ENCODE data around the gene TMEM231. TPM values are rescaled to one million over a fixed set of nuclear protein-coding genes. Genes with fewer than 3 reads are reported as not detected.

TMEM231 gene
- total RNA-seq, 2 experiments from 2014 or later: 2.5 TPM

DNA sequence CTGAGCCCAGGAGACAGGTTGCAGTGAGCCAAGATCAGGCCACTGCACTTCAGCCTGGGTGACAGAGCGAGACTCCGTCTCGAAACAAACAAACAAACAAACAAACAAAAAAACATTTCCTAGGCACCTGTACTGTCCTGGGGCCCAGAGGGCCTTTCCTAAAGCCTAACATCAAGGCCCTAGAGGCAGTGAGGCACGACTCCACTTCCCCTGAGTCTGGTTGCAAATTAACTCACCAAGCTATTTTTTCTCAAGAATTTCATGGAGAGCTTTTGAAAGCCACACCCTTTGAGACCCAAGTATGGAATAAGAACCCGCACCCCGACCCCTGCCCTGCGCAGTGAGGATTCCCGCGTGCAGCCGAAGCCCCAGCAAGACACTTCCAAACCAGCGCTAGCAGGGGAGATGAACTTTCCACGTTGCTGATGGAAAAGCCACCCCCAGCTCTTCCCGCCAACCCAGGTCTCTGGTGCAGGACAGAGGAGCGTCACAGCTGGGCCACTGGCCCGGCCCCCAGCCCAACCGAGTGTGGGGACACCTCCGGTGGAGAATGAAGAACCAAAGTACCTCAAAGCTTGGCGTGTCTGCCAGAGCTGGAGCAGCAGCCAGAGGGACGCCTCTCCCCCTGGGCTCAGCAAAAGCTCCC, 21.4 kb downstream of the TMEM231 start:
- ChIA-PET CTCF (interaction anchor here (0.7 kb wide), 1 partner anchor 13 kb away, joined by 3 read pairs; no protein-coding TSS in a partner anchor), POLR2A (interaction anchor here (0.9 kb wide), 1 partner anchor 88 kb away, joined by 3 read pairs; no protein-coding TSS in a partner anchor)
- no peak for ATAC-seq (ENCODE audit: poor library complexity)
- Histone ChIP-seq H3K9me3 (ENCODE audit: control insufficient read depth in 1 of 2, insufficient read depth in 1 of 2, low read length in 2 of 2) (no peaks in the 10 kb centered on the region), H3K4me3 (ENCODE audit: low read length) (no peak overlapping the region), H3K36me3 (ENCODE audit: insufficient read depth, low read length) (no peaks in the 10 kb centered on the region), H3K4me1 (ENCODE audit: insufficient read depth, low read length) (no peaks in the 10 kb centered on the region), H3K27me3 (ENCODE audit: control insufficient read depth in 1 of 2, insufficient read depth in 2 of 2, low read length in 2 of 2) (no peaks in the 10 kb centered on the region), H3K27ac (ENCODE audit: low read depth in 1 of 2, low read length in 2 of 2) (no peak overlapping the region)
- no peaks in the 10 kb centered on the region for H3K4me1 Mint-ChIP-seq (ENCODE audit: low read depth)
- TF ChIP-seq, protein P1, sequence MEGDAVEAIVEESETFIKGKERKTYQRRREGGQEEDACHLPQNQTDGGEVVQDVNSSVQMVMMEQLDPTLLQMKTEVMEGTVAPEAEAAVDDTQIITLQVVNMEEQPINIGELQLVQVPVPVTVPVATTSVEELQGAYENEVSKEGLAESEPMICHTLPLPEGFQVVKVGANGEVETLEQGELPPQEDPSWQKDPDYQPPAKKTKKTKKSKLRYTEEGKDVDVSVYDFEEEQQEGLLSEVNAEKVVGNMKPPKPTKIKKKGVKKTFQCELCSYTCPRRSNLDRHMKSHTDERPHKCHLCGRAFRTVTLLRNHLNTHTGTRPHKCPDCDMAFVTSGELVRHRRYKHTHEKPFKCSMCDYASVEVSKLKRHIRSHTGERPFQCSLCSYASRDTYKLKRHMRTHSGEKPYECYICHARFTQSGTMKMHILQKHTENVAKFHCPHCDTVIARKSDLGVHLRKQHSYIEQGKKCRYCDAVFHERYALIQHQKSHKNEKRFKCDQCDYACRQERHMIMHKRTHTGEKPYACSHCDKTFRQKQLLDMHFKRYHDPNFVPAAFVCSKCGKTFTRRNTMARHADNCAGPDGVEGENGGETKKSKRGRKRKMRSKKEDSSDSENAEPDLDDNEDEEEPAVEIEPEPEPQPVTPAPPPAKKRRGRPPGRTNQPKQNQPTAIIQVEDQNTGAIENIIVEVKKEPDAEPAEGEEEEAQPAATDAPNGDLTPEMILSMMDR (IDR thresholded peaks at IDR 0.05): no peak
- no peaks in the 10 kb centered on the region for H3K27me3 Mint-ChIP-seq
- DNase-seq: no peak
- no peak overlapping the region for H3K4me3 Mint-ChIP-seq
- no peaks in the 10 kb centered on the region for H3K36me3 Mint-ChIP-seq (ENCODE audit: low read depth)
- intact Hi-C loops (cut with DNase I, micrococcal nuclease): no loop called here
- no peak overlapping the region for H3K27ac Mint-ChIP-seq
- no peaks in the 10 kb centered on the region for H3K9me3 Mint-ChIP-seq

DNA sequence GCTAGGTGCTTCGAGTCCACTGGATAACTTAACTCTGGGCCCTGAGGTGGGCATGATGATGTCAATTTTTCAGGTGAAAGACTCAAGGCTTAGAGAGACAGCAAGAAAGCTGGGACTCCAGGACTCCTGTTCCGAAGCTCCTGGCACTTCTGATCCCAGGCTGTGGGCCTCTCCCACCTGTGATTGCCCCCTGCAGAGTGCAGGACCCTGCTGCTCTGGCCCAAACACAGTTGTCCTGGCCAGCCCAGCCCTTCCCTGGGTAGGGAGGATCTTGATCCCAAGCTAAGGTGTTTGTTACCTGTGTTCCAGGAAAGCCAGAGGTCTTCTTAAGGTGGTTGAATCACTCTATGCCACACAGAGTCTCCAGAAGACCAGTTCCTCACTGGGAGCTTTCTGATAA, 23.3 kb downstream of the TMEM231 start:
- peaks cover 0 to 6% of the 10 kb centered on the region in 2 experiments for H3K9me3 ChIP-seq (ENCODE audit: control insufficient read depth in 1 of 2, insufficient read depth in 1 of 2, low read length in 2 of 2)
- ChIA-PET CTCF (no interaction called here), POLR2A (no interaction called here)
- no peak overlapping the region for H3K4me3 ChIP-seq (ENCODE audit: low read length)
- Mint-ChIP-seq H3K27ac (no peak overlapping the region), H3K9me3 (no peaks in the 10 kb centered on the region), H3K4me1 (ENCODE audit: low read depth) (no peaks in the 10 kb centered on the region), H3K4me3 (no peak overlapping the region), H3K27me3 (no peaks in the 10 kb centered on the region), H3K36me3 (ENCODE audit: low read depth) (no peaks in the 10 kb centered on the region)
- no peak for ATAC-seq (ENCODE audit: poor library complexity)
- TF ChIP-seq, protein P1 (IDR thresholded peaks at IDR 0.05): no peak
- intact Hi-C loops (cut with DNase I, micrococcal nuclease): no loop called here
- DNase-seq: no peak
- no peaks in the 10 kb centered on the region for H3K27me3 ChIP-seq (ENCODE audit: control insufficient read depth in 1 of 2, insufficient read depth in 2 of 2, low read length in 2 of 2)
- no peaks in the 10 kb centered on the region for H3K36me3 ChIP-seq (ENCODE audit: insufficient read depth, low read length)
- no peak overlapping the region for H3K27ac ChIP-seq (ENCODE audit: low read depth in 1 of 2, low read length in 2 of 2)
- H3K4me1 ChIP-seq (ENCODE audit: insufficient read depth, low read length): no peaks in the 10 kb centered on the region

DNA sequence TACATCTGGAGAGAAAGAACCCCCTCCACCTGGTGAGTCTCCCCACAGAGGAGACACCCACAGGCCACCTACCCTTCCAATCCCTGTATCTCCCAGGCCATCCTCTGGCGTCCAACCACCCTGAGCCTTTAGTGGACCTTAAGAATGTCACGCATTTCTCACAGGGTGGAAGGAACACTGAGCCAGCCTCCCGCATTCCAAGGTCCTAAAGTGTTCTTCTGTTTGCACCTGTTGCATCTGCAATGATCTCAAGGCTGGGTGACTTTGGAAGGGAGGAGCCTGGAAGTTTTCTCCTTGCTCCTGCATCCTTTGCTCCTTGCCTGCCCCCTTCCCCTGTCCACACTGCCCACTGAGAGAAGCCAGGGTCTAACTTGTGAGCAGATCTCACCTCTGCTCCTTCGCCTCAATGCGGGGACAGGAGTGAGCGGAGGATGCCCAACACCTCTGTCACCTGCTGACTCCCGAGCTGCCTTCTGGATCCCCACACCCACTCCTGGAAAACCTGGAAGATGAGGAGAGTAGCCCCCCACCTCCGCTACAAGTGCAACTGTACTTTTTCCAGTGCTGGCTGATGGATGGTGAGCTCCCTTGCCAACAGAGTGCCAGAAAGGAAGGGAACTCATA, 23.8 kb downstream of the TMEM231 start:
- ChIA-PET CTCF (no interaction called here), POLR2A (no interaction called here)
- Mint-ChIP-seq H3K27me3 (no peaks in the 10 kb centered on the region), H3K4me3 (no peak overlapping the region), H3K36me3 (ENCODE audit: low read depth) (no peaks in the 10 kb centered on the region), H3K4me1 (ENCODE audit: low read depth) (no peaks in the 10 kb centered on the region), H3K9me3 (no peaks in the 10 kb centered on the region), H3K27ac (no peak overlapping the region)
- Histone ChIP-seq H3K9me3 (ENCODE audit: control insufficient read depth in 1 of 2, insufficient read depth in 1 of 2, low read length in 2 of 2) (peaks cover 0 to 6% of the 10 kb centered on the region in 2 experiments), H3K27ac (ENCODE audit: low read depth in 1 of 2, low read length in 2 of 2) (no peak overlapping the region), H3K4me3 (ENCODE audit: low read length) (no peak overlapping the region), H3K36me3 (ENCODE audit: insufficient read depth, low read length) (no peaks in the 10 kb centered on the region), H3K27me3 (ENCODE audit: control insufficient read depth in 1 of 2, insufficient read depth in 2 of 2, low read length in 2 of 2) (no peaks in the 10 kb centered on the region), H3K4me1 (ENCODE audit: insufficient read depth, low read length) (no peaks in the 10 kb centered on the region)
- intact Hi-C loops (cut with DNase I, micrococcal nuclease): no loop called here
- TF ChIP-seq, protein P1 (IDR thresholded peaks at IDR 0.05): no peak
- no peak for ATAC-seq (ENCODE audit: poor library complexity)
- DNase-seq: no peak

Data from CD4-positive, alpha-beta T cell (primary cell).